ENCODE results near the gene TGOLN2. TPM values are rescaled to one million over a fixed set of nuclear protein-coding genes. Genes with fewer than 3 reads are reported as not detected.

The TGOLN2 gene
- total and polyA plus RNA-seq, 2 of the 13 experiments (the other 11 are each of a cell fraction or from before 2014, with no cell fraction given): 99.6 to 155 TPM

DNA sequence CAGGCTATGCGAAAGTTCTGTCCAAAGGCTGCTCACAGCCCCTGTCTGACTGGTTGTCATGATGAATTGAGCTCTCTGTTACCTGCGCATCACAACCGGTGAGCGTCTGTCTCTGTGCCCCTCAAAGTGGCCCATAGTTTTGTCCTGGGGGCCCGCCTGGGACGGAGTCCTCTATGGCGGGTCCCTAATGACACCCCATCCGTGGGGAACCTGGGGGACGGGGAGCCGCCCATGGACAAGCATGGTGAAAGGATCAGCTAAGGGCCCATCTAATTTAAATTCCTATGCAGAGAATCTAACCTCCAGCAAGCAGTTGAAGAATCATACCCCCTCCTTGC is 27.3 kb upstream of the TGOLN2 start (continued):
- peak; percentile 42; the same call in 1 of the 2 replicates for TF ChIP-seq ZBTB37 (CRISPR knock-in tag; IDR thresholded peaks at IDR 0.05)
- TF ChIP-seq CBFB (CRISPR knock-in tag; IDR thresholded peaks at IDR 0.05): no peak
- TF ChIP-seq ZNF83 (CRISPR knock-in tag; IDR thresholded peaks at IDR 0.05; ENCODE audit: borderline replicate concordance): no peak
- TF ChIP-seq ELF4 (CRISPR knock-in tag; IDR thresholded peaks at IDR 0.05; ENCODE audit: borderline replicate concordance): no peak
- no peak for TF ChIP-seq ZBTB38 (CRISPR knock-in tag; IDR thresholded peaks at IDR 0.05)
- TF ChIP-seq FOXJ3 (CRISPR knock-in tag; IDR thresholded peaks at IDR 0.05; ENCODE audit: borderline replicate concordance): no peak
- no peak for TF ChIP-seq RFXAP (CRISPR knock-in tag; IDR thresholded peaks at IDR 0.05; ENCODE audit: borderline replicate concordance)
- no peak for TF ChIP-seq ZNF282 (IDR thresholded peaks at IDR 0.05; ENCODE audit: partially characterized antibody)
- TF ChIP-seq NFIB (CRISPR knock-in tag; IDR thresholded peaks at IDR 0.05; ENCODE audit: borderline replicate concordance): no peak
- TF ChIP-seq KLF12 (CRISPR knock-in tag; IDR thresholded peaks at IDR 0.05; ENCODE audit: borderline replicate concordance): no peak
- no peak for TF ChIP-seq ZNF629 (CRISPR knock-in tag; conservative IDR thresholded peaks at IDR 0.05)
- no peak for TF ChIP-seq JUND (CRISPR knock-in tag; IDR thresholded peaks at IDR 0.05)
- TF ChIP-seq ISX (CRISPR knock-in tag; conservative IDR thresholded peaks at IDR 0.05): 0 out of 2 replicates have a peak, but pooled peaks have one; percentile 12
- TF ChIP-seq, protein P1, sequence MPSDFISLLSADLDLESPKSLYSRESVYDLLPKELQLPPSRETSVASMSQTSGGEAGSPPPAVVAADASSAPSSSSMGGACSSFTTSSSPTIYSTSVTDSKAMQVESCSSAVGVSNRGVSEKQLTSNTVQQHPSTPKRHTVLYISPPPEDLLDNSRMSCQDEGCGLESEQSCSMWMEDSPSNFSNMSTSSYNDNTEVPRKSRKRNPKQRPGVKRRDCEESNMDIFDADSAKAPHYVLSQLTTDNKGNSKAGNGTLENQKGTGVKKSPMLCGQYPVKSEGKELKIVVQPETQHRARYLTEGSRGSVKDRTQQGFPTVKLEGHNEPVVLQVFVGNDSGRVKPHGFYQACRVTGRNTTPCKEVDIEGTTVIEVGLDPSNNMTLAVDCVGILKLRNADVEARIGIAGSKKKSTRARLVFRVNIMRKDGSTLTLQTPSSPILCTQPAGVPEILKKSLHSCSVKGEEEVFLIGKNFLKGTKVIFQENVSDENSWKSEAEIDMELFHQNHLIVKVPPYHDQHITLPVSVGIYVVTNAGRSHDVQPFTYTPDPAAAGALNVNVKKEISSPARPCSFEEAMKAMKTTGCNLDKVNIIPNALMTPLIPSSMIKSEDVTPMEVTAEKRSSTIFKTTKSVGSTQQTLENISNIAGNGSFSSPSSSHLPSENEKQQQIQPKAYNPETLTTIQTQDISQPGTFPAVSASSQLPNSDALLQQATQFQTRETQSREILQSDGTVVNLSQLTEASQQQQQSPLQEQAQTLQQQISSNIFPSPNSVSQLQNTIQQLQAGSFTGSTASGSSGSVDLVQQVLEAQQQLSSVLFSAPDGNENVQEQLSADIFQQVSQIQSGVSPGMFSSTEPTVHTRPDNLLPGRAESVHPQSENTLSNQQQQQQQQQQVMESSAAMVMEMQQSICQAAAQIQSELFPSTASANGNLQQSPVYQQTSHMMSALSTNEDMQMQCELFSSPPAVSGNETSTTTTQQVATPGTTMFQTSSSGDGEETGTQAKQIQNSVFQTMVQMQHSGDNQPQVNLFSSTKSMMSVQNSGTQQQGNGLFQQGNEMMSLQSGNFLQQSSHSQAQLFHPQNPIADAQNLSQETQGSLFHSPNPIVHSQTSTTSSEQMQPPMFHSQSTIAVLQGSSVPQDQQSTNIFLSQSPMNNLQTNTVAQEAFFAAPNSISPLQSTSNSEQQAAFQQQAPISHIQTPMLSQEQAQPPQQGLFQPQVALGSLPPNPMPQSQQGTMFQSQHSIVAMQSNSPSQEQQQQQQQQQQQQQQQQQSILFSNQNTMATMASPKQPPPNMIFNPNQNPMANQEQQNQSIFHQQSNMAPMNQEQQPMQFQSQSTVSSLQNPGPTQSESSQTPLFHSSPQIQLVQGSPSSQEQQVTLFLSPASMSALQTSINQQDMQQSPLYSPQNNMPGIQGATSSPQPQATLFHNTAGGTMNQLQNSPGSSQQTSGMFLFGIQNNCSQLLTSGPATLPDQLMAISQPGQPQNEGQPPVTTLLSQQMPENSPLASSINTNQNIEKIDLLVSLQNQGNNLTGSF (CRISPR knock-in tag; IDR thresholded peaks at IDR 0.05): peak; percentile 15
- 0 out of 2 replicates have a peak, but pooled peaks have one; percentile 60 for TF ChIP-seq KLF15 (CRISPR knock-in tag; IDR thresholded peaks at IDR 0.05; ENCODE audit: borderline replicate concordance)
- no peak for TF ChIP-seq ZNF660 (CRISPR knock-in tag; IDR thresholded peaks at IDR 0.05; ENCODE audit: borderline replicate concordance, low read depth)
- TF ChIP-seq ZFP90 (CRISPR knock-in tag; IDR thresholded peaks at IDR 0.05; ENCODE audit: borderline replicate concordance): 0 out of 2 replicates have a peak, but pooled peaks have one; percentile 20
- TF ChIP-seq MTA3 (CRISPR knock-in tag; IDR thresholded peaks at IDR 0.05): no peak
- no peak for TF ChIP-seq TRIM24 (CRISPR knock-in tag; IDR thresholded peaks at IDR 0.05)
- TF ChIP-seq, protein P2, sequence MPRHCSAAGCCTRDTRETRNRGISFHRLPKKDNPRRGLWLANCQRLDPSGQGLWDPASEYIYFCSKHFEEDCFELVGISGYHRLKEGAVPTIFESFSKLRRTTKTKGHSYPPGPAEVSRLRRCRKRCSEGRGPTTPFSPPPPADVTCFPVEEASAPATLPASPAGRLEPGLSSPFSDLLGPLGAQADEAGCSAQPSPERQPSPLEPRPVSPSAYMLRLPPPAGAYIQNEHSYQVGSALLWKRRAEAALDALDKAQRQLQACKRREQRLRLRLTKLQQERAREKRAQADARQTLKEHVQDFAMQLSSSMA (CRISPR knock-in tag; IDR thresholded peaks at IDR 0.05): no peak
- 0 out of 2 replicates have a peak, but pooled peaks have one; percentile 2 for TF ChIP-seq SMYD3 (CRISPR knock-in tag; IDR thresholded peaks at IDR 0.05)
- no peak for TF ChIP-seq POGZ (CRISPR knock-in tag; IDR thresholded peaks at IDR 0.05)
- no peak for TF ChIP-seq ZNF75D (CRISPR knock-in tag; IDR thresholded peaks at IDR 0.05; ENCODE audit: borderline replicate concordance)
- no peak for TF ChIP-seq MLLT10 (CRISPR knock-in tag; IDR thresholded peaks at IDR 0.05)
- TF ChIP-seq ZNF7 (CRISPR knock-in tag; IDR thresholded peaks at IDR 0.05): no peak

Data from HepG2 (cell line).